Astrocyte of the spinal cord (primary cell): Measurements from ENCODE around the gene SLC38A6.

ENCODE experiments used
- DNase-seq: peaks from one replicate; pipeline ENCODE4 v3.0.0; 2011; ENCODE audit warnings: low read depth, low spot score
- H3K4me3 ChIP-seq: 2 replicates; pipeline ENCODE4 v1.5.1; 2011; ENCODE audit warnings: low read depth, mild to moderate bottlenecking, low read length, moderate library complexity
- CTCF ChIP-seq: IDR thresholded peaks from 2 replicates; pipeline ENCODE4 v1.5.1; 2012; ENCODE audit warnings: low read depth, mild to moderate bottlenecking, low read length, inconsistent platforms
- in situ Hi-C: cut with HindIII; loops from 2 replicates; pipeline ENCODE4 v1.10.0; 2017; ENCODE audit warnings: low sequenced_read_pairs

SLC38A6 gene

GRCh38 chr14:61074852-61075251, 93.8 kb downstream of the SLC38A6 start:
- TF ChIP-seq CTCF: no peak
- H3K4me3 ChIP-seq: no peak overlapping the region
- in situ Hi-C loops: no loop called here
- DNase-seq: no peak

GRCh38 chr14:61076556-61076955, 95.5 kb downstream of the SLC38A6 start:
- in situ Hi-C loops: no loop called here
- H3K4me3 ChIP-seq: no peak overlapping the region
- peak; percentile 50 for DNase-seq
- no peak for TF ChIP-seq CTCF

- no peak for TF ChIP-seq CTCF
- in situ Hi-C loops: no loop called here
- DNase-seq: no peak
- H3K4me3 ChIP-seq: no peak overlapping the region
Measured at GRCh38 chr14:61077437-61077836, 96.4 kb downstream of the SLC38A6 start.

- in situ Hi-C loops: no loop called here
- no peak overlapping the region for H3K4me3 ChIP-seq
- no peak for TF ChIP-seq CTCF
- DNase-seq: peak; percentile 28
Measured at GRCh38 chr14:61077951-61078720, 97.1 kb downstream of the SLC38A6 start.

GRCh38 chr14:61080591-61081010, 99.6 kb downstream of the SLC38A6 start:
- in situ Hi-C loops: no loop called here
- H3K4me3 ChIP-seq: no peak overlapping the region
- no peak for TF ChIP-seq CTCF
- DNase-seq: peak; percentile 86

GRCh38 chr14:61088081-61088480, 107.0 kb downstream of the SLC38A6 start:
- no peak for TF ChIP-seq CTCF
- in situ Hi-C loops: no loop called here
- DNase-seq: no peak
- no peak overlapping the region for H3K4me3 ChIP-seq
